OCI-LY3 (cell line): Measurements from ENCODE around the gene TTLL11.

Experiments
- H2AFZ ChIP-seq: fragments of 200-600, 300-600 bp; shearing (Covaris generic); 2 replicates; pipeline ENCODE4 v1.6.0; 2014; ENCODE audit warnings: antibody characterized with exemption, low read depth, low read length
- H3K27ac ChIP-seq: fragments of 200-600, 300-600 bp; sonication (generic); 2 replicates; pipeline ENCODE4 v1.5.1; 2014; ENCODE audit warnings: mild to moderate bottlenecking, low read length, moderate library complexity, mixed read lengths
- H3K27me3 ChIP-seq: fragments of 200-600, 300-600 bp; sonication (generic); 2 replicates; pipeline ENCODE4 v1.6.1; 2014; ENCODE audit warnings: low read depth, low read length, mixed read lengths
- H3K36me3 ChIP-seq: fragments of 200-600, 300-600 bp; sonication (generic); replicated peaks from 2 replicates; pipeline ENCODE3; 2014; ENCODE audit warnings: low read depth, low read length, mixed read lengths
- H3K4me1 ChIP-seq: fragments of 300-600, 200-600 bp; sonication (generic); 2 replicates; pipeline ENCODE4 v1.6.1; 2014; ENCODE audit warnings: low read length, mixed read lengths
- H3K4me2 ChIP-seq: fragments of 200-600, 300-600 bp; sonication (generic); 2 replicates; pipeline ENCODE4 v1.6.1; 2014; ENCODE audit warnings: low read length, mixed read lengths
- H3K4me3 ChIP-seq: fragments of 300-600, 200-600 bp; sonication (generic); 2 replicates; pipeline ENCODE4 v1.5.1; 2014; ENCODE audit warnings: antibody characterized with exemption, mild to moderate bottlenecking, low read length, moderate library complexity
- H3K79me2 ChIP-seq: fragments of 300-600, 200-600 bp; shearing (Covaris generic); 2 replicates; pipeline ENCODE4 v1.6.1; 2014; ENCODE audit warnings: mild to moderate bottlenecking, low read length, mixed read lengths
- H3K9ac ChIP-seq: fragments of 300-600, 200-600 bp; shearing (Covaris generic); 2 replicates; pipeline ENCODE4 v1.6.0; 2014; ENCODE audit warnings: mild to moderate bottlenecking, low read length, moderate library complexity
- H3K9me3 ChIP-seq: fragments of 200-600, 300-600 bp; shearing (Covaris generic); 2 replicates; pipeline ENCODE4 v1.6.1; 2014; ENCODE audit warnings: low read length, mixed read lengths; ENCODE audit not compliant: insufficient read depth
- H4K20me1 ChIP-seq: fragments of 200-600, 300-600 bp; sonication (generic); 2 replicates; pipeline ENCODE4 v1.6.1; 2016; ENCODE audit warnings: low read length, mixed read lengths; ENCODE audit not compliant: insufficient read depth
- CTCF ChIP-seq: fragments of 200-600, 300-600 bp; sonication (generic); IDR thresholded peaks from 2 replicates; pipeline ENCODE4 v1.5.1; 2014; ENCODE audit warnings: antibody characterized with exemption, low read length, low read depth
- EZH2phosphoT487 ChIP-seq: fragments of 200-600 bp; shearing (Covaris generic); IDR thresholded peaks from 2 replicates; pipeline ENCODE4 v1.6.1; 2018; ENCODE audit warnings: antibody characterized with exemption, mixed run types, low read depth

TTLL11 gene

GRCh38 chr9:122121391-122121790, 28.3 kb upstream of the TTLL11 start:
- H3K9ac ChIP-seq: no peak overlapping the region
- H3K4me3 ChIP-seq: no peak overlapping the region
- TF ChIP-seq EZH2phosphoT487: no peak
- TF ChIP-seq CTCF: no peak
- H3K9me3 ChIP-seq: no peaks in the 10 kb centered on the region
- no peak overlapping the region for H2AFZ ChIP-seq
- peaks cover 9% of the 10 kb centered on the region for H3K4me1 ChIP-seq
- no peak overlapping the region for H3K4me2 ChIP-seq
- H3K79me2 ChIP-seq: no peaks in the 10 kb centered on the region
- H3K27ac ChIP-seq: no peak overlapping the region
- H4K20me1 ChIP-seq: no peaks in the 10 kb centered on the region
- H3K27me3 ChIP-seq: 0 out of 2 replicates have a peak, but pooled peaks cover 8% of the 10 kb centered on the region
- H3K36me3 ChIP-seq: no peaks in the 10 kb centered on the region

- no peaks in the 10 kb centered on the region for H3K79me2 ChIP-seq
- no peak overlapping the region for H3K9ac ChIP-seq
- TF ChIP-seq EZH2phosphoT487: no peak
- TF ChIP-seq CTCF: no peak
- no peak overlapping the region for H3K27ac ChIP-seq
- no peaks in the 10 kb centered on the region for H3K9me3 ChIP-seq
- no peaks in the 10 kb centered on the region for H3K36me3 ChIP-seq
- no peak overlapping the region for H3K4me2 ChIP-seq
- 0 out of 2 replicates have a peak, but pooled peaks cover 5% of the 10 kb centered on the region for H3K27me3 ChIP-seq
- no peak overlapping the region for H2AFZ ChIP-seq
- H3K4me1 ChIP-seq: peaks cover 9% of the 10 kb centered on the region
- H3K4me3 ChIP-seq: no peak overlapping the region
- no peaks in the 10 kb centered on the region for H4K20me1 ChIP-seq
These were observed 27.4 kb upstream of the TTLL11 start for GRCh38 chr9:122120316-122121071.

GRCh38 chr9:122119721-122120120, 26.6 kb upstream of the TTLL11 start:
- no peak overlapping the region for H2AFZ ChIP-seq
- H3K4me1 ChIP-seq: peaks cover 9% of the 10 kb centered on the region
- H3K4me3 ChIP-seq: no peak overlapping the region
- H3K4me2 ChIP-seq: no peak overlapping the region
- no peak overlapping the region for H3K9ac ChIP-seq
- no peak overlapping the region for H3K27ac ChIP-seq
- H3K9me3 ChIP-seq: no peaks in the 10 kb centered on the region
- H3K27me3 ChIP-seq: peaks cover 10% of the 10 kb centered on the region; the same call in 1 of the 2 replicates
- TF ChIP-seq CTCF (no peak), EZH2phosphoT487 (no peak)
- H3K79me2 ChIP-seq: no peaks in the 10 kb centered on the region
- no peaks in the 10 kb centered on the region for H4K20me1 ChIP-seq
- no peaks in the 10 kb centered on the region for H3K36me3 ChIP-seq

- Histone ChIP-seq H4K20me1 (no peaks in the 10 kb centered on the region), H3K4me2 (no peak overlapping the region), H3K4me1 (peaks cover 9% of the 10 kb centered on the region), H3K9ac (no peak overlapping the region), H2AFZ (no peak overlapping the region), H3K4me3 (no peak overlapping the region), H3K79me2 (no peaks in the 10 kb centered on the region), H3K9me3 (no peaks in the 10 kb centered on the region), H3K36me3 (no peaks in the 10 kb centered on the region), H3K27me3 (peaks cover 10% of the 10 kb centered on the region; the same call in 1 of the 2 replicates), H3K27ac (no peak overlapping the region)
- TF ChIP-seq CTCF: no peak
- TF ChIP-seq EZH2phosphoT487: no peak
These were observed 26.0 kb upstream of the TTLL11 start for GRCh38 chr9:122119166-122119521.
